ENCODE data around the gene TLE3.

The TLE3 gene

GRCh38 chr15:70060993-70061305 is 36.8 kb downstream of the TLE3 start:
- DNase-seq, result no peak

GRCh38 chr15:70060214-70060992 is 37.3 kb downstream of the TLE3 start:
- DNase-seq, result no peak

- DNase-seq, result no peak
These were observed 38.1 kb downstream of the TLE3 start for GRCh38 chr15:70059476-70060213.

GRCh38 chr15:70058642-70059360 is 38.9 kb downstream of the TLE3 start:
- no peak for DNase-seq

GRCh38 chr15:70057931-70058641 is 39.6 kb downstream of the TLE3 start:
- DNase-seq, result no peak

GRCh38 chr15:70056091-70056680 is 41.5 kb downstream of the TLE3 start:
- no peak for DNase-seq

- no peak for DNase-seq
These were observed 42.1 kb downstream of the TLE3 start for GRCh38 chr15:70055601-70056051.

- DNase-seq, result no peak
These were observed 42.8 kb downstream of the TLE3 start for GRCh38 chr15:70054884-70055387.

GRCh38 chr15:70054366-70054765 is 43.4 kb downstream of the TLE3 start:
- no peak for DNase-seq

GRCh38 chr15:70053716-70054229 is 43.9 kb downstream of the TLE3 start:
- no peak for DNase-seq

- no peak for DNase-seq
These were observed 44.6 kb downstream of the TLE3 start for GRCh38 chr15:70053001-70053715.

GRCh38 chr15:70051948-70052633 is 45.6 kb downstream of the TLE3 start:
- DNase-seq, result no peak

- DNase-seq, result no peak
These were observed 46.7 kb downstream of the TLE3 start for GRCh38 chr15:70050970-70051369.

- no peak for DNase-seq
These were observed 47.3 kb downstream of the TLE3 start for GRCh38 chr15:70050441-70050840.

- no peak for DNase-seq
These were observed 47.9 kb downstream of the TLE3 start for GRCh38 chr15:70049701-70050301.

GRCh38 chr15:70048578-70049514 is 48.9 kb downstream of the TLE3 start:
- no peak for DNase-seq

GRCh38 chr15:70048198-70048565 is 49.5 kb downstream of the TLE3 start:
- DNase-seq, result no peak

GRCh38 chr15:70047386-70048197 is 50.1 kb downstream of the TLE3 start:
- DNase-seq, result no peak

Measured in activated CD4-positive, alpha-beta T cell treated with anti-CD3 and anti-CD28 coated beads for 4 hours (primary cell).